IMR-90 (cell line): Measurements from ENCODE around the gene TEC. TPM values are rescaled to one million over a fixed set of nuclear protein-coding genes. Genes with fewer than 3 reads are reported as not detected.
A peak's percentile ranks its signal among the peaks of the same experiment; 100 is the strongest.

Experiments
- ATAC-seq: fragments of 200-7000 bp; cut with Tn5 transposase; 2 replicates; pipeline ENCODE4 v1.9.1; 2020; ENCODE audit warnings: low read depth, mild to moderate bottlenecking, moderate library complexity
- BruUV-seq: library from RNA; stranded (reverse); fragments of 400-500 nt; replicated peaks from 2 replicates; lab custom pipeline; 2021; lab: Mats Ljungman, UMichigan
- CTCF ChIA-PET: fragments of 300-600 bp; formaldehyde crosslinking; extraction: SDS; loops from one replicate; lab custom pipeline; 2021; ENCODE audit warnings: antibody characterized with exemption; lab: Yijun Ruan, JAX
- POLR2A ChIA-PET: fragments of 300-600 bp; sonication (Branson Sonifier 250); formaldehyde crosslinking; loops from one replicate; lab custom pipeline; 2022; ENCODE audit warnings: antibody characterized with exemption; ENCODE audit not compliant: unreplicated experiment; lab: Charles Lee
- DNase-seq: peaks from one replicate; pipeline ENCODE4 v3.0.0; 2013
- H2AFZ ChIP-seq: replicated peaks from 2 replicates; pipeline ENCODE3; 2013; ENCODE audit warnings: low read length, mild to moderate bottlenecking; ENCODE audit not compliant: poor library complexity
- H2AK5ac ChIP-seq: 2 replicates; pipeline ENCODE4 v1.6.1; 2013; ENCODE audit warnings: low read depth, low read length, inconsistent platforms
- H2AK9ac ChIP-seq: replicated peaks from 2 replicates; pipeline ENCODE3; 2013; ENCODE audit warnings: mild to moderate bottlenecking, low read depth, low read length, moderate library complexity; ENCODE audit not compliant: poor library complexity
- H2BK120ac ChIP-seq: 2 replicates; pipeline ENCODE4 v1.6.1; 2013; ENCODE audit warnings: low read depth, low read length, inconsistent platforms
- H2BK15ac ChIP-seq: 3 replicates; pipeline ENCODE4 v1.6.1; 2013; ENCODE audit warnings: low read depth, low read length, inconsistent platforms
- H2BK20ac ChIP-seq: 2 replicates; pipeline ENCODE4 v1.6.1; 2013; ENCODE audit warnings: low read depth, mild to moderate bottlenecking, inconsistent platforms, low read length, moderate library complexity
- H2BK5ac ChIP-seq: 2 replicates; pipeline ENCODE4 v1.6.1; 2013; ENCODE audit warnings: mild to moderate bottlenecking, low read depth, low read length, inconsistent platforms; ENCODE audit not compliant: poor library complexity, severe bottlenecking
- H3K14ac ChIP-seq: replicated peaks from 2 replicates; pipeline ENCODE4 v1.6.1; 2013; ENCODE audit warnings: low read depth, low read length, inconsistent platforms
- H3K18ac ChIP-seq: 2 replicates; pipeline ENCODE4 v1.6.1; 2013; ENCODE audit warnings: low read depth, low read length, control low read depth
- H3K23ac ChIP-seq: 2 replicates; pipeline ENCODE4 v1.6.1; 2013; ENCODE audit warnings: low read depth, low read length, inconsistent platforms
- H3K27ac ChIP-seq: 2 replicates; pipeline ENCODE4 v1.5.1; 2013; ENCODE audit warnings: mild to moderate bottlenecking, control low read depth, low read length; ENCODE audit not compliant: insufficient read depth
- H3K27me3 ChIP-seq: 2 replicates; pipeline ENCODE4 v1.6.1; 2013; ENCODE audit warnings: low read length; ENCODE audit not compliant: control insufficient read depth, insufficient read depth
- H3K36me3 ChIP-seq: 2 replicates; pipeline ENCODE4 v1.6.1; 2013; ENCODE audit warnings: low read length, mixed read lengths; ENCODE audit not compliant: control insufficient read depth, insufficient read depth
- H3K4ac ChIP-seq: 2 replicates; pipeline ENCODE4 v1.6.1; 2013; ENCODE audit warnings: low read depth, low read length, inconsistent platforms
- H3K4me1 ChIP-seq: 2 replicates; pipeline ENCODE4 v1.6.1; 2013; ENCODE audit warnings: low read length, mixed read lengths; ENCODE audit not compliant: control insufficient read depth, insufficient read depth
- H3K4me2 ChIP-seq: 2 replicates; pipeline ENCODE4 v1.6.1; 2013; ENCODE audit warnings: low read depth, mild to moderate bottlenecking, control low read depth, low read length, moderate library complexity
- H3K4me3 ChIP-seq: 2 replicates; pipeline ENCODE4 v1.5.1; 2013; ENCODE audit warnings: low read depth, mild to moderate bottlenecking, control low read depth, low read length, moderate library complexity; ENCODE audit not compliant: insufficient read depth
- H3K56ac ChIP-seq: 2 replicates; pipeline ENCODE4 v1.6.1; 2013; ENCODE audit warnings: low read length, inconsistent platforms; ENCODE audit not compliant: insufficient read depth; ENCODE audit errors: extremely low read depth
- H3K79me1 ChIP-seq, 2 experiments: 2 replicates each; pipeline ENCODE4 v1.6.1; 2013; ENCODE audit warnings: low read length in 2 of 2, inconsistent platforms in 1 of 2, low read depth in 1 of 2
- H3K9ac ChIP-seq: 2 replicates; pipeline ENCODE4 v1.6.1; 2013; ENCODE audit warnings: low read depth, low read length, control low read depth
- H3K9me1 ChIP-seq: 2 replicates; pipeline ENCODE4 v1.6.1; 2013; ENCODE audit warnings: low read length, inconsistent platforms; ENCODE audit not compliant: insufficient read depth
- H3K9me3 ChIP-seq: 2 replicates; pipeline ENCODE4 v1.6.1; 2013; ENCODE audit warnings: low read length; ENCODE audit not compliant: control insufficient read depth, insufficient read depth
- H4K20me1 ChIP-seq: 2 replicates; pipeline ENCODE4 v1.6.1; 2013; ENCODE audit warnings: low read length, inconsistent platforms; ENCODE audit not compliant: insufficient read depth
- H4K5ac ChIP-seq: 2 replicates; pipeline ENCODE4 v1.6.1; 2013; ENCODE audit warnings: mild to moderate bottlenecking, low read depth, low read length, control low read depth
- H4K8ac ChIP-seq, 2 experiments: 2 replicates each; pipeline ENCODE4 v1.6.1; 2013; ENCODE audit warnings: low read depth in 2 of 2, low read length in 2 of 2, control low read depth in 1 of 2, inconsistent platforms in 1 of 2
- H4K91ac ChIP-seq: 2 replicates; pipeline ENCODE4 v1.6.1; 2013; ENCODE audit warnings: low read depth, low read length, inconsistent platforms; ENCODE audit not compliant: insufficient read depth
- MAFK ChIP-seq: IDR thresholded peaks from 2 replicates; pipeline ENCODE4 v1.6.1; 2012; ENCODE audit warnings: low read depth, low read length, improper control_type of control experiment
- SMC3 ChIP-seq: fragments of 150-350 bp; IDR thresholded peaks from 2 replicates; pipeline ENCODE4 v1.6.1; 2016; ENCODE audit warnings: low read depth, mild to moderate bottlenecking, antibody characterized with exemption, low read length, moderate library complexity
- WGBS, 2 experiments: methylation state at CpG; one replicate each; pipeline versions ENCODE4 v1.1.5 to v1.1.7; 2013; ENCODE audit warnings: missing lambda C conversion rate in 2 of 2; ENCODE audit not compliant: insufficient read length in 1 of 2; ENCODE audit errors: extremely low coverage in 2 of 2; 5-methylcytosine and 5-hydroxymethylcytosine counted together
- dilution Hi-C: fragments of 300-500 bp; cut with HindIII; formaldehyde crosslinking; loops from one replicate; pipeline ENCODE4 v1.14.3; 2018; ENCODE audit warnings: low sequenced_read_pairs; ENCODE audit not compliant: unreplicated experiment
- in situ Hi-C: fragments of 300-500 bp; cut with MboI; formaldehyde crosslinking; loops from 3 replicates; pipeline ENCODE4 v1.14.3; 2019; ENCODE audit warnings: low sequenced_read_pairs, inconsistent platforms, mixed read lengths
- intact Hi-C: fragments of 100-400 bp; cut with micrococcal nuclease; formaldehyde crosslinking; loops from 2 replicates; pipeline ENCODE4 v1.10.0; 2022
- polyA plus RNA-seq, 3 experiments: library from polyadenylated mRNA; depleted of rRNA; stranded (reverse); fragments of >200 nt; gene quantifications; 2 replicates each; pipeline ENCODE4 v1.2.3, GENCODE V29; 2012; ENCODE audit warnings: low replicate concordance in 1 of 3
- total RNA-seq: library from RNA; depleted of rRNA; stranded (reverse); fragments of >200 nt; gene quantifications from 2 replicates; pipeline ENCODE4 v1.2.3, GENCODE V29; 2012

The TEC gene
- total and polyA plus RNA-seq, 2 of the 4 experiments (the other 2 are of a cell fraction), result 0.39 to 0.54 TPM

DNA sequence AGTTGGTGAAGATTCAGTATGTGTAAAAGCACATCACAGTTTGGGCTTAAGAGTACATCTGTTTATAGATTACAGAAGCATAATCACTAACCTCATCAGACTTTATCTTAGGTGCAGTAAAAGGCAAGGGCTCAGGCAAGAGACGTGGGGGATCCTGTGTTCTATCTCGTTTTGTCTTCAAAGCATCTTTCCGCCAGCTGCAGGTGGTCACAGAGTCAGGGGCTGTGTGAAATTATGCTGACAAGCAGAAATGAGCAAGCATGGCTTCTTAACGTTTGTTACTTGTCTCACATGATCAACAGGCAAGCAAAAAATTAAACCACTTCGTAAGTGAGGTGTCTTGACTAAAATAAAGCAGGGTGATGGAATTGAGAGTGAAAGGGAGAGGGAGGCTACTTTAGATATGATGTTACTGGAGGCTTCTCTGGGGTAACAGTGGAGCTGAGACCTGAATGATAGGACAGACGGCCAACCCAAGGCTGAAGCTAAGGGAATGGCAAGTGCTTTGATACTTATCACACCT is 1.4 kb upstream of the TEC start:
- no peak overlapping the region for H3K4me3 ChIP-seq
- no peak overlapping the region for H2AFZ ChIP-seq
- no peak overlapping the region for H3K4me2 ChIP-seq
- no peak overlapping the region for H2AK5ac ChIP-seq
- no peaks in the 10 kb centered on the region for H4K20me1 ChIP-seq
- BruUV-seq, result no TSS peak
- H3K23ac ChIP-seq, result no peak overlapping the region
- ATAC-seq (no peak), DNase-seq (no peak)
- POLR2A ChIA-PET, result no interaction called here
- intact Hi-C loops, result loop anchor here (5.0 kb wide), 1 partner anchor 144 kb away; no protein-coding TSS in a partner anchor
- in situ Hi-C loops, result no loop called here
- WGBS, 2 experiments, result 70% methylated on average over 2 of the region's 6 CpGs; no CpG with 5 or more reads in 1 of the 2 experiments
- H3K56ac ChIP-seq, result no peak overlapping the region
- no peaks in the 10 kb centered on the region for H3K4me1 ChIP-seq
- CTCF ChIA-PET, result no interaction called here
- H2AK9ac ChIP-seq, result no peak overlapping the region
- no peaks in the 10 kb centered on the region for H3K79me1 ChIP-seq
- no peaks in the 10 kb centered on the region for H3K27me3 ChIP-seq
- no peak overlapping the region for H3K9ac ChIP-seq
- no peak overlapping the region for H2BK120ac ChIP-seq
- no peaks in the 10 kb centered on the region for H3K9me1 ChIP-seq
- no peak overlapping the region for H4K91ac ChIP-seq
- no peak for TF ChIP-seq SMC3
- peak; percentile 76 for TF ChIP-seq MAFK
- H3K27ac ChIP-seq, result no peak overlapping the region
- no peak overlapping the region for H3K18ac ChIP-seq
- H2BK20ac ChIP-seq, result no peak overlapping the region
- H3K9me3 ChIP-seq, result no peaks in the 10 kb centered on the region
- H2BK15ac ChIP-seq, result no peak overlapping the region
- H4K5ac ChIP-seq, result no peak overlapping the region
- H3K4ac ChIP-seq, result no peak overlapping the region
- H3K14ac ChIP-seq, result no peak overlapping the region
- no peak overlapping the region for H4K8ac ChIP-seq
- no peaks in the 10 kb centered on the region for H3K36me3 ChIP-seq
- dilution Hi-C loops, result no loop called here
- H2BK5ac ChIP-seq, result no peak overlapping the region
